GM12892 (cell line): ENCODE measurements around the gene BRS3.

ENCODE experiments used
- POLR2A ChIP-seq: IDR thresholded peaks from 2 replicates; pipeline ENCODE4 v1.6.1; 2011; ENCODE audit warnings: low read depth, low read length, control low read depth
- POLR2AphosphoS5 ChIP-seq: IDR thresholded peaks from 2 replicates; pipeline ENCODE4 v1.6.1; 2011; ENCODE audit warnings: low read depth, low read length, control low read depth

DNA sequence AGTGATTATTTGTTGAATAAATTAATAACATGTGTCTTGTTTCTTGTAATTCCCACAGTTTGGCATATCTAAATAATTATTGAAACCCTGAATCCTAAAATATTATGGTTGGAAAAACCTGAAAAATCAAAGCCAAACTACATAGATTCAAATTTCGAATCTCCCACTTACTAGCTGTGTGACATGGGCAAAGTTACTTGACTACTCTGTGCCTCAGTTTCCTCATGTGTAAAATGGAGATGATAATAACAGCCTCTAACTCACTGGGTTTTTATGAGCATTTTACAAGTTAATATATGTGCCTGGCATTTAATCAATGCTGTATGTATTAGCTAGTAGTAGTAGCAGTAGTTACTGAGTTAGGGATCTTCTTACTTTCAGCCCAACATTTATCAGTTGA lies 34.6 kb upstream of the BRS3 start:
- TF ChIP-seq POLR2A, result no peak
- no peak for TF ChIP-seq POLR2AphosphoS5
